H1 (cell line): ENCODE results near the gene SH3BP2. TPM values are rescaled to one million over a fixed set of nuclear protein-coding genes. Genes with fewer than 3 reads are reported as not detected.

Source experiments
- CTCF ChIA-PET: fragments of 300-600 bp; sonication (Branson Sonifier 250); formaldehyde crosslinking; loops from one replicate; lab custom pipeline; 2021; ENCODE audit not compliant: partially characterized antibody; lab: Charles Lee
- POLR2A ChIA-PET: fragments of 300-600 bp; sonication (Branson Sonifier 250); formaldehyde crosslinking; loops from one replicate; lab custom pipeline; 2021; ENCODE audit warnings: inconsistent platforms; ENCODE audit not compliant: partially characterized antibody; lab: Charles Lee
- DNase-seq, 2 experiments: peaks; one replicate each; pipeline versions ENCODE4 v3.0.0 to v3.0.0-alpha.2; 2010 to 2022; ENCODE audit warnings: low spot score in 2 of 2, low read depth in 1 of 2, mixed read lengths in 1 of 2
- FAIRE-seq: peaks from 2 replicates; lab custom pipeline; 2011; peaks lifted over from hg19 to GRCh38; lab: Jason Lieb, UNC
- H2AFZ ChIP-seq: 2 replicates; pipeline ENCODE4 v1.8.1; 2012; ENCODE audit warnings: low read length, inconsistent platforms
- H2AK5ac ChIP-seq: 2 replicates; pipeline ENCODE4 v1.6.1; 2013; ENCODE audit warnings: low read depth, low read length
- H2BK120ac ChIP-seq: replicated peaks from 2 replicates; pipeline ENCODE3; 2013; ENCODE audit warnings: low read depth, low read length, inconsistent platforms
- H2BK12ac ChIP-seq: 2 replicates; pipeline ENCODE4 v1.6.1; 2013; ENCODE audit warnings: low read depth, low read length
- H2BK15ac ChIP-seq: 2 replicates; pipeline ENCODE4 v1.6.1; 2013; ENCODE audit warnings: low read length
- H2BK20ac ChIP-seq: 2 replicates; pipeline ENCODE4 v1.6.1; 2013; ENCODE audit warnings: low read length
- H2BK5ac ChIP-seq: 2 replicates; pipeline ENCODE4 v1.6.1; 2013; ENCODE audit warnings: low read depth, low read length
- H3K14ac ChIP-seq: 2 replicates; pipeline ENCODE4 v1.6.1; 2013; ENCODE audit warnings: inconsistent platforms; ENCODE audit not compliant: insufficient read length
- H3K18ac ChIP-seq: 2 replicates; pipeline ENCODE4 v1.6.1; 2013; ENCODE audit warnings: low read length; ENCODE audit errors: extremely low read depth
- H3K23ac ChIP-seq: 2 replicates; pipeline ENCODE4 v1.6.1; 2013; ENCODE audit warnings: inconsistent platforms; ENCODE audit not compliant: insufficient read length
- H3K23me2 ChIP-seq: 2 replicates; pipeline ENCODE4 v1.6.1; 2013; ENCODE audit warnings: low read depth, low read length
- H3K27ac ChIP-seq: 2 replicates; pipeline ENCODE4 v1.6.1; 2011; ENCODE audit warnings: low read depth, low read length, inconsistent platforms
- H3K27me3 ChIP-seq, 4 experiments: replicated peaks in 1 of 4; 1 replicate in 1 of 4; 2 replicates in 3 of 4; pipeline versions ENCODE4 v1.6.1 to v1.8.1; 2011 to 2013; ENCODE audit warnings: low read length in 3 of 4, mild to moderate bottlenecking in 3 of 4, inconsistent platforms in 2 of 4, mixed read lengths in 2 of 4, moderate library complexity in 1 of 4; ENCODE audit not compliant: control insufficient read depth in 3 of 4, insufficient read depth in 3 of 4; ENCODE audit errors: extremely low read depth in 1 of 4
- H3K36me3 ChIP-seq, 4 experiments: 2 replicates each; pipeline versions ENCODE4 v1.6.1 to v1.8.1; 2011 to 2013; ENCODE audit warnings: mild to moderate bottlenecking in 4 of 4, low read length in 3 of 4, moderate library complexity in 2 of 4, control low read depth in 1 of 4, inconsistent platforms in 1 of 4; ENCODE audit not compliant: insufficient read depth in 4 of 4, control insufficient read depth in 2 of 4
- H3K4ac ChIP-seq: replicated peaks from 2 replicates; pipeline ENCODE3; 2013; ENCODE audit warnings: low read length, low read depth, mixed read lengths, inconsistent platforms; ENCODE audit not compliant: insufficient read length
- H3K4me1 ChIP-seq, 4 experiments: replicated peaks in 1 of 4; 1 replicate in 1 of 4; 2 replicates in 3 of 4; pipeline versions ENCODE4 v1.6.1 to v1.8.1; 2011 to 2013; ENCODE audit warnings: low read length in 3 of 4, inconsistent platforms in 2 of 4, mixed read lengths in 1 of 4; ENCODE audit not compliant: insufficient read depth in 4 of 4, control insufficient read depth in 3 of 4
- H3K4me2 ChIP-seq, 2 experiments: 2 replicates each; pipeline versions ENCODE4 v1.6.1 to v1.8.1; 2011 to 2013; ENCODE audit warnings: low read depth in 2 of 2, low read length in 2 of 2, control low read depth in 1 of 2, inconsistent platforms in 1 of 2, mild to moderate bottlenecking in 1 of 2; ENCODE audit not compliant: insufficient read depth in 1 of 2
- H3K4me3 ChIP-seq, 4 experiments: fragments of 200-600, 300-600 bp in 1 of 4; sonication (generic), shearing (Covaris generic), sonication (Bioruptor Twin) in 1 of 4; 2 replicates each; pipeline versions ENCODE4 v1.5.1 to v1.8.1; 2011 to 2016; ENCODE audit warnings: low read length in 4 of 4, low read depth in 3 of 4, control low read depth in 2 of 4, inconsistent platforms in 2 of 4, mild to moderate bottlenecking in 2 of 4, mixed read lengths in 1 of 4, moderate library complexity in 1 of 4; ENCODE audit not compliant: insufficient read depth in 2 of 4; ENCODE audit errors: extremely low read depth in 1 of 4
- H3K56ac ChIP-seq: replicated peaks from 2 replicates; pipeline ENCODE3; 2013; ENCODE audit warnings: low read depth, mild to moderate bottlenecking, mixed read lengths, low read length, inconsistent platforms; ENCODE audit not compliant: insufficient read length
- H3K79me1 ChIP-seq: 2 replicates; pipeline ENCODE4 v1.6.1; 2013; ENCODE audit warnings: low read depth, low read length, control low read depth
- H3K79me2 ChIP-seq, 2 experiments: 2 replicates each; pipeline versions ENCODE4 v1.6.1 to v1.8.1; 2012 to 2013; ENCODE audit warnings: low read length in 2 of 2, mild to moderate bottlenecking in 2 of 2, inconsistent platforms in 1 of 2; ENCODE audit not compliant: insufficient read depth in 2 of 2, control insufficient read depth in 1 of 2
- H3K9ac ChIP-seq, 4 experiments: replicated peaks in 1 of 4; 1 replicate in 1 of 4; 2 replicates in 3 of 4; pipeline versions ENCODE4 v1.6.1 to v1.8.1; 2011 to 2013; ENCODE audit warnings: low read depth in 3 of 4, low read length in 3 of 4, control low read depth in 2 of 4, mild to moderate bottlenecking in 2 of 4, moderate library complexity in 2 of 4, inconsistent platforms in 1 of 4; ENCODE audit errors: extremely low read depth in 1 of 4
- H3K9me3 ChIP-seq, 2 experiments: 2 replicates each; pipeline versions ENCODE4 v1.6.1 to v1.8.1; 2012 to 2013; ENCODE audit warnings: mild to moderate bottlenecking in 2 of 2, moderate library complexity in 2 of 2, control low read depth in 1 of 2, inconsistent platforms in 1 of 2, low read depth in 1 of 2, low read length in 1 of 2, mixed read lengths in 1 of 2; ENCODE audit not compliant: insufficient read depth in 2 of 2
- H4K20me1 ChIP-seq, 2 experiments: replicated peaks in 1 of 2; 2 replicates each; pipeline versions ENCODE3 to v1.8.1; 2011 to 2013; ENCODE audit warnings: inconsistent platforms in 2 of 2, low read length in 2 of 2, mild to moderate bottlenecking in 1 of 2; ENCODE audit not compliant: insufficient read depth in 2 of 2, control insufficient read depth in 1 of 2
- H4K5ac ChIP-seq: 2 replicates; pipeline ENCODE4 v1.6.1; 2013; ENCODE audit warnings: low read length, low read depth, mixed read lengths, inconsistent platforms; ENCODE audit not compliant: insufficient read length
- H4K8ac ChIP-seq: 2 replicates; pipeline ENCODE4 v1.8.0; 2013; ENCODE audit warnings: mild to moderate bottlenecking, moderate library complexity, low read length, inconsistent platforms; ENCODE audit not compliant: insufficient read depth; ENCODE audit errors: extremely low read depth
- H4K91ac ChIP-seq: replicated peaks from 2 replicates; pipeline ENCODE3; 2013; ENCODE audit warnings: low read length, mixed read lengths, inconsistent platforms; ENCODE audit not compliant: insufficient read length
- EGR1 ChIP-seq: IDR thresholded peaks from 2 replicates; pipeline ENCODE4 v1.6.1; 2011; ENCODE audit warnings: low read depth, low read length, borderline replicate concordance
- JUN ChIP-seq: IDR thresholded peaks from 2 replicates; pipeline ENCODE4 v1.6.1; 2011; ENCODE audit warnings: low read depth, mild to moderate bottlenecking, improper control_type of control experiment, low read length
- KDM5A ChIP-seq: fragments of 200-600 bp; IDR thresholded peaks from 2 replicates; pipeline ENCODE4 v1.7.1; 2012; ENCODE audit warnings: mild to moderate bottlenecking, low read length, inconsistent platforms, mixed read lengths
- MAFK ChIP-seq: IDR thresholded peaks from 2 replicates; pipeline ENCODE4 v1.6.1; 2012; ENCODE audit warnings: low read depth, mild to moderate bottlenecking, improper control_type of control experiment, low read length
- POU5F1 ChIP-seq: IDR thresholded peaks from 2 replicates; pipeline ENCODE4 v1.6.1; 2011; ENCODE audit warnings: low read depth, mild to moderate bottlenecking, low read length, moderate library complexity
- WGBS, 2 experiments: shearing (Covaris generic) in 1 of 2; methylation state at CpG; one replicate each; pipeline versions ENCODE4 v1.1.6 to v1.1.7; 2013 to 2015; ENCODE audit warnings: low lambda C conversion rate in 2 of 2, mixed read lengths in 2 of 2, inconsistent platforms in 1 of 2, low coverage in 1 of 2, missing lambda C conversion rate in 1 of 2; ENCODE audit not compliant: insufficient replicate concordance in 2 of 2, insufficient coverage in 1 of 2, insufficient read length in 1 of 2; ENCODE audit errors: extremely low coverage in 1 of 2, missing lambda C conversion rate in 1 of 2; 5-methylcytosine and 5-hydroxymethylcytosine counted together
- polyA plus RNA-seq, 7 experiments: library from polyadenylated mRNA; depleted of rRNA in 3 of 7; stranded (reverse) in 5 of 7; unstranded in 2 of 7; fragments of >200 nt in 5 of 7; fragments of 200-250 nt in 2 of 7; gene quantifications; 1 replicate in 5 of 7; 2 replicates in 1 of 7; 4 replicates in 1 of 7; pipeline versions ENCODE4 v1.2.1 to v1.2.3, GENCODE V29; 2011 to 2013; ENCODE audit warnings: missing spikeins in 2 of 7, mixed read lengths in 2 of 7
- total RNA-seq: library from RNA; stranded (reverse); fragmentation: NEBNext Ultra II Directional; extraction: Animal tissue kit (Norgen Biotek cat#: 25700); gene quantifications from 2 replicates; pipeline ENCODE4 v1.2.1, GENCODE V29; 2021

Gene SH3BP2
- total and polyA plus RNA-seq, 2 of the 8 experiments (the other 6 are each of a cell fraction or from before 2014, with no cell fraction given): 27.4 to 31.4 TPM

GRCh38 chr4:2823301-2823670 lies 30.4 kb downstream of the SH3BP2 start:
- FAIRE-seq: no peak
- Histone ChIP-seq H3K79me2 (peaks cover 0 to 9% of the 10 kb centered on the region in 2 experiments; a peak in 1 of 4 replicates), H2BK20ac (no peak overlapping the region), H2BK5ac (no peak overlapping the region), H3K4me2 (no peak overlapping the region), H2AFZ (no peak overlapping the region), H3K79me1 (peaks cover 11% of the 10 kb centered on the region)
- no peak for TF ChIP-seq EGR1
- TF ChIP-seq JUN: no peak
- no peak for TF ChIP-seq KDM5A
- no peak for TF ChIP-seq MAFK
- TF ChIP-seq POU5F1: no peak
- TF ChIP-seq, all 59 proteins: peak for 0
- H3K36me3 ChIP-seq: peaks cover 0 to 40% (median 33%) of the 10 kb centered on the region in 4 experiments; a peak in 7 of 8 replicates
- H2BK12ac ChIP-seq: no peak overlapping the region
- H4K91ac ChIP-seq: no peak overlapping the region
- no peak overlapping the region for H3K27ac ChIP-seq
- no peak overlapping the region for H3K4ac ChIP-seq
- H3K4me3 ChIP-seq: no peak overlapping the region
- H2AK5ac ChIP-seq: no peak overlapping the region
- no peaks in the 10 kb centered on the region for H3K23me2 ChIP-seq
- H3K18ac ChIP-seq: no peak overlapping the region
- H3K9ac ChIP-seq: no peak overlapping the region
- WGBS, 2 experiments: 86% methylated on average over 4 of the region's 4 CpGs; no CpG with 5 or more reads in 1 of the 2 experiments
- DNase-seq: no peak
- H3K14ac ChIP-seq: no peak overlapping the region
- H4K5ac ChIP-seq: no peak overlapping the region
- no peak overlapping the region for H4K8ac ChIP-seq
- H2BK15ac ChIP-seq: no peak overlapping the region
- H3K56ac ChIP-seq: no peak overlapping the region
- no peaks in the 10 kb centered on the region for H3K27me3 ChIP-seq
- peaks cover 0 to 7% (median 5%) of the 10 kb centered on the region in 4 experiments; a peak in 5 of 7 replicates for H3K4me1 ChIP-seq
- peaks cover 0 to 23% of the 10 kb centered on the region in 2 experiments for H4K20me1 ChIP-seq
- ChIA-PET CTCF (no interaction called here), POLR2A (interaction anchor here (0.5 to 6.0 kb wide), 8 partner anchors 8 to 53 kb away, joined by 3 to 75 read pairs (median 4); partner anchors contain the start of gene SH3BP2)
- H3K23ac ChIP-seq: no peak overlapping the region
- H2BK120ac ChIP-seq: no peak overlapping the region
- H3K9me3 ChIP-seq: no peaks in the 10 kb centered on the region
